Measurements from ENCODE around the gene ELK3. TPM values are rescaled to one million over a fixed set of nuclear protein-coding genes. Genes with fewer than 3 reads are reported as not detected.
A peak's percentile ranks its signal among the peaks of the same experiment; 100 is the strongest.

The ELK3 gene
- total RNA-seq, 1 experiment from 2014 or later: 0.45 TPM

DNA sequence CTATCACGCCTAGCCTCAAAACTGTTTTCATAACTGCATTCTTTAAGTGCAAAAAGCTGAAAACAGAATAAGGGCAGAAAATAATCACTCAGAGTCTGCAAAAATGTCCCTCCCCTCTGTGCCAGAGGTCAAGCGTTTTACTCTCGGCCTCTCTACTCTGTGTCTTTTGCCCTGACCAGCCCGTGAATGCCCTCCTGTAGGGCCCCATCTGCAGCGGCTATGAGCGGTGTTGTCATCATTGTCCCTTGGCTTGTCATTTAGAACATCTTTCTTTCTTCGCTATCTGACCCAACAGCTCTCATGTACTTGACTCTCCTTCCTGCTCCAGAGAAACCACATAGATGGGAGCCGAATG lies 21.7 kb downstream of the ELK3 start:
- Mint-ChIP-seq H3K4me3 (ENCODE audit: unreplicated experiment) (peak overlapping the region; percentile 42), H3K27ac (ENCODE audit: unreplicated experiment) (no peak overlapping the region), H3K36me3 (ENCODE audit: insufficient read depth, unreplicated experiment) (no peaks in the 10 kb centered on the region), H3K9me3 (ENCODE audit: unreplicated experiment) (no peaks in the 10 kb centered on the region), H3K4me1 (ENCODE audit: low read depth, unreplicated experiment) (no peaks in the 10 kb centered on the region), H3K27me3 (ENCODE audit: insufficient read depth, unreplicated experiment) (no peaks in the 10 kb centered on the region)
- TF ChIP-seq, protein P1, sequence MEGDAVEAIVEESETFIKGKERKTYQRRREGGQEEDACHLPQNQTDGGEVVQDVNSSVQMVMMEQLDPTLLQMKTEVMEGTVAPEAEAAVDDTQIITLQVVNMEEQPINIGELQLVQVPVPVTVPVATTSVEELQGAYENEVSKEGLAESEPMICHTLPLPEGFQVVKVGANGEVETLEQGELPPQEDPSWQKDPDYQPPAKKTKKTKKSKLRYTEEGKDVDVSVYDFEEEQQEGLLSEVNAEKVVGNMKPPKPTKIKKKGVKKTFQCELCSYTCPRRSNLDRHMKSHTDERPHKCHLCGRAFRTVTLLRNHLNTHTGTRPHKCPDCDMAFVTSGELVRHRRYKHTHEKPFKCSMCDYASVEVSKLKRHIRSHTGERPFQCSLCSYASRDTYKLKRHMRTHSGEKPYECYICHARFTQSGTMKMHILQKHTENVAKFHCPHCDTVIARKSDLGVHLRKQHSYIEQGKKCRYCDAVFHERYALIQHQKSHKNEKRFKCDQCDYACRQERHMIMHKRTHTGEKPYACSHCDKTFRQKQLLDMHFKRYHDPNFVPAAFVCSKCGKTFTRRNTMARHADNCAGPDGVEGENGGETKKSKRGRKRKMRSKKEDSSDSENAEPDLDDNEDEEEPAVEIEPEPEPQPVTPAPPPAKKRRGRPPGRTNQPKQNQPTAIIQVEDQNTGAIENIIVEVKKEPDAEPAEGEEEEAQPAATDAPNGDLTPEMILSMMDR (IDR thresholded peaks at IDR 0.05; ENCODE audit: insufficient read depth in 1 of 2, low read depth in 1 of 2, low read length in 1 of 2, severe bottlenecking in 1 of 2, unreplicated experiment in 1 of 2): no peak
- H3K4me3 ChIP-seq (ENCODE audit: low read depth, low read length): no peak overlapping the region
- H3K9me3 ChIP-seq: no peaks in the 10 kb centered on the region
- DNase-seq: no peak
- intact Hi-C loops (cut with micrococcal nuclease; ENCODE audit: unreplicated experiment): loop anchor here (1.0 to 2.0 kb wide), 6 partner anchors 21 to 301 kb away; partner anchors contain the start of genes CDK17, ELK3 and LTA4H
- ChIA-PET CTCF (interaction anchor here (0.6 to 1.9 kb wide), 15 partner anchors 21 to 300 kb away, joined by 3 to 11 read pairs (median 4); partner anchors contain the start of genes CDK17 and LTA4H), POLR2A (interaction anchor here (0.5 kb wide), 1 partner anchor 192 kb away, joined by 5 read pairs; no protein-coding TSS in a partner anchor)
- no peaks in the 10 kb centered on the region for H3K36me3 ChIP-seq (ENCODE audit: control insufficient read depth, insufficient read depth, low read length)
- H3K27me3 ChIP-seq (replicated peaks; ENCODE audit: control insufficient read depth, insufficient read depth, low read length): no peaks in the 10 kb centered on the region
- no TSS peak for BruUV-seq (replicated peaks)
- H3K4me1 ChIP-seq: no peaks in the 10 kb centered on the region

DNA sequence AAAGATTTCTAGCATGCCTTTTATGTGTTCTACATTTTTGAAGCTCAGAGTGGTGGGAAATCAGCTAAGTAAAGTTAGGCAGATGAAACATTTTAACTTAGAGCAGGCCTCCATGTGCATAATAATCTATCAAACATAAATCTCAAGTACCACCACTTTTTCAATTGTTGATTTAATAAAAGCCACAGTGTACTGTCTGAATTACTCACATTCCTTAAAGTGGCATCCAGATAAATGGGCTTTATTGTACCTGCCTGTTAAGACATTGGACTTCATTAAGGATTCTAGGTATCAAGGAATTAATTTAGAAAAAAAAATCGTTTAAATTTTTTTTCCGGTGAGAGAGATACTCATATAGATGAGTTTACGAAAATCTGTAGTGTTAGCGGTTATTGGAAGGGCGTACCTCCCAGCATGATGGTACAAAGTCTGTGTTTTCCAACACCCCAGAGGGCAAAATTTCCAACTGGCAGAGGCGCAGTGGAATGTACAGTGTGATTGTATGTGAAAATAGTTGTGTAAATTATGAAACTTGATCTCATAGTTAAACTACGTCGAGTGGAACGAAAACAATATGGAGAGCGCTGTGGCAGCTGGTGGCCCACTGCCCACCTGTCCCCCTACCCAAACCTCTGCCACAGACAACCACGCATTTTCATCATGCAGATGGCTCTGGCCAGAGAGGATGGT lies 25.0 kb downstream of the ELK3 start:
- no peak for DNase-seq
- CTCF ChIA-PET: no interaction called here
- H3K9me3 Mint-ChIP-seq (ENCODE audit: unreplicated experiment): no peaks in the 10 kb centered on the region
- Histone ChIP-seq H3K27me3 (replicated peaks; ENCODE audit: control insufficient read depth, insufficient read depth, low read length) (no peaks in the 10 kb centered on the region), H3K9me3 (no peaks in the 10 kb centered on the region), H3K36me3 (ENCODE audit: control insufficient read depth, insufficient read depth, low read length) (no peaks in the 10 kb centered on the region), H3K4me1 (no peaks in the 10 kb centered on the region), H3K4me3 (ENCODE audit: low read depth, low read length) (no peak overlapping the region)
- intact Hi-C loops (cut with micrococcal nuclease; ENCODE audit: unreplicated experiment): no loop called here
- H3K27me3 Mint-ChIP-seq (ENCODE audit: insufficient read depth, unreplicated experiment): no peaks in the 10 kb centered on the region
- no peaks in the 10 kb centered on the region for H3K36me3 Mint-ChIP-seq (ENCODE audit: insufficient read depth, unreplicated experiment)
- H3K27ac Mint-ChIP-seq (ENCODE audit: unreplicated experiment): no peak overlapping the region
- TF ChIP-seq, protein P1 (IDR thresholded peaks at IDR 0.05; ENCODE audit: insufficient read depth in 1 of 2, low read depth in 1 of 2, low read length in 1 of 2, severe bottlenecking in 1 of 2, unreplicated experiment in 1 of 2): no peak
- no TSS peak for BruUV-seq (replicated peaks)
- no peaks in the 10 kb centered on the region for H3K4me1 Mint-ChIP-seq (ENCODE audit: low read depth, unreplicated experiment)
- POLR2A ChIA-PET: no interaction called here
- no peak overlapping the region for H3K4me3 Mint-ChIP-seq (ENCODE audit: unreplicated experiment)

DNA sequence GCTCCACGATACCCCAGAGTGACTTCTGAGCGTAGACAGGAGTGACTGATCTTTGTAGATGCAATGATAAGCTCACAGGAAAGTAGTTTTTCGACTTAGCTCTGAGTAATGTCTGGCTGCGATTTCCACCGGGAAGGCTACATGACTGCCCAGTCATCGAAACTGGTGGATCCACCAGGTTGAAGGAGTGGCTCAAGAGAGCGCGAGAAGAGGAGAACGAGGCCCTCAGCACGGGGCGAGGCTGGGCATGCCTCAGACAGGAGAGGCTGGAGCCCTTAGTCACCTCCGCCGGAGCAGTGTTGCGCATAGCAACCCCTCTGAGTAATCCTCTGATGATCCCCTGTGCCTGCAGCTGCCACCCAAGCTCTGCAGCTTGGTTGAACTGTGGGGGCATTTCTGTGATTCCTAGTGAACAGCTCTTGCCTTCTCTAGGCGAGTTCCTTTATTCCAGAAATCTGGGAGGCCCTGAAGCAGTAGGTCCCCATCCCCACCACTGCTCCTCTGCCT lies 25.6 kb downstream of the ELK3 start:
- no peak overlapping the region for H3K4me3 Mint-ChIP-seq (ENCODE audit: unreplicated experiment)
- no peaks in the 10 kb centered on the region for H3K36me3 Mint-ChIP-seq (ENCODE audit: insufficient read depth, unreplicated experiment)
- H3K27me3 Mint-ChIP-seq (ENCODE audit: insufficient read depth, unreplicated experiment): no peaks in the 10 kb centered on the region
- H3K27ac Mint-ChIP-seq (ENCODE audit: unreplicated experiment): no peak overlapping the region
- Histone ChIP-seq H3K4me1 (no peaks in the 10 kb centered on the region), H3K27me3 (replicated peaks; ENCODE audit: control insufficient read depth, insufficient read depth, low read length) (no peaks in the 10 kb centered on the region), H3K9me3 (no peaks in the 10 kb centered on the region), H3K4me3 (ENCODE audit: low read depth, low read length) (no peak overlapping the region), H3K36me3 (ENCODE audit: control insufficient read depth, insufficient read depth, low read length) (no peaks in the 10 kb centered on the region)
- H3K4me1 Mint-ChIP-seq (ENCODE audit: low read depth, unreplicated experiment): no peaks in the 10 kb centered on the region
- intact Hi-C loops (cut with micrococcal nuclease; ENCODE audit: unreplicated experiment): no loop called here
- ChIA-PET POLR2A (no interaction called here), CTCF (no interaction called here)
- no peaks in the 10 kb centered on the region for H3K9me3 Mint-ChIP-seq (ENCODE audit: unreplicated experiment)
- BruUV-seq (replicated peaks): no TSS peak
- peak; percentile 24 to 51 for DNase-seq
- TF ChIP-seq, protein P1 (IDR thresholded peaks at IDR 0.05; ENCODE audit: insufficient read depth in 1 of 2, low read depth in 1 of 2, low read length in 1 of 2, severe bottlenecking in 1 of 2, unreplicated experiment in 1 of 2): no peak

Data from Caco-2 (cell line).